Left ventricle myocardium superior (tissue), 1 donor: ENCODE data around the gene IFNA17. TPM values are rescaled to one million over a fixed set of nuclear protein-coding genes. Genes with fewer than 3 reads are reported as not detected.
A peak's percentile ranks its signal among the peaks of the same experiment; 100 is the strongest.
"Not testable (repeated sequence)": the region's sequence is repeated elsewhere in the genome, so short reads cannot be mapped to it uniquely, and the experiment has no call there.

Experiments
- ATAC-seq: fragments of 200-7000 bp; cut with Tn5 transposase; one replicate; pipeline ENCODE4 v1.9.1; 2020; ENCODE audit warnings: mild to moderate bottlenecking, moderate library complexity
- DNase-seq: peaks from one replicate; pipeline ENCODE4 v3.0.0-alpha.2; 2020
- intact Hi-C: fragments of 100-400 bp; cut with micrococcal nuclease; formaldehyde crosslinking; loops from one replicate; pipeline ENCODE4 v1.11.0; 2022
- total RNA-seq: library from RNA; stranded (reverse); fragmentation: NEBNext Ultra II Directional; extraction: Animal tissue kit (Norgen Biotek cat#: 25700); gene quantifications from one replicate; pipeline ENCODE4 v1.2.1, GENCODE V29; 2021
- donor health status: DM: no; HTN: yes; CAD: no; lungs with severe emphysema.

Gene IFNA17
- total RNA-seq, 1 donor from 2014 or later, result not detected

DNA sequence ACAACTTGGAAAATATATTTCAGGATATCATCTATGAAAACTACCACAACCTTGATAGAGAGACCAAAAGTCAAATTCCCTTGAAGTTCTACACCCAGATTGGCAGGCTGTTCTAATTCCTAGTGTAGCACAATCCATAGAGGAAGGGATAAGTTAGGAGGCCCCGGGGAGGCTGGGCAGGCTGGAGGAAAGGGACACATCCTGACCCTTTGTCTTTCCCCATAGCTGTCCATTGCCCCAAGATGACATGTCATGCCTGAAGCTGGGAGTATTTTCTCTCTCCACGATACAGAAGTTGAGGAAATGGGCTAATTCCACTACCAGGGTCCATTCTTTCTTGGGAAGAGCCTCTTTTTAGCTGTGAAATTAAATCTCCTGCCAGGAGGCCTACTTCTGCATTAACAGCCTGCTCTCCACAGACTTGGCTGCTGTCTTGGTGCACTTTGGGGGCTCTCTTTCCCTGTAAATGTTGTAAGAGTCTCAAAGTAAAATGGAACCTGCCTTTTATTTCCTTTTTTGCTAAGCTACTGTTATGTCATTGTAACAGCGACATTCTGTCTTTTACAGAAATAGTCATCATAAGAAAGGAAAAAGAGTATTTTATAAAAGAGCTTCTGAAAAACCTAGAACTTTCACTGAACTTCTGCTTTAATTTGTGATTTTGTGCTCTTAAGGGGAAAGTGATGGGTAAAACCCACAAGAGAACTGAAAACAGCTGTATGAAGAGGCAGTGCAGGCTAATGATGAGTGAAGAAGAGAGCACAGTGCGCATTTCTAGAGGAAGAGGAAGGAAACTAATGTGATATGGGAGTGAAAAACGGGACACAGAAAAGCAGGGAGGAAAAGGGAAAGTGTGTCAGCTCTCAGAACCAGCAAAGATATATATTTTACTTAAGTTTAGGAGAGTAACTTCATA lies 14.4 kb downstream of the IFNA17 start:
- DNase-seq, ATAC-seq, intact Hi-C loops: not testable (repeated sequence)

GRCh38 chr9:21212160-21212559 lies 15.9 kb downstream of the IFNA17 start:
- DNase-seq, intact Hi-C loops, ATAC-seq: not testable (repeated sequence)

- intact Hi-C loops, DNase-seq, ATAC-seq: not testable (repeated sequence)
These were observed 17.2 kb downstream of the IFNA17 start for GRCh38 chr9:21210782-21211181.

DNA sequence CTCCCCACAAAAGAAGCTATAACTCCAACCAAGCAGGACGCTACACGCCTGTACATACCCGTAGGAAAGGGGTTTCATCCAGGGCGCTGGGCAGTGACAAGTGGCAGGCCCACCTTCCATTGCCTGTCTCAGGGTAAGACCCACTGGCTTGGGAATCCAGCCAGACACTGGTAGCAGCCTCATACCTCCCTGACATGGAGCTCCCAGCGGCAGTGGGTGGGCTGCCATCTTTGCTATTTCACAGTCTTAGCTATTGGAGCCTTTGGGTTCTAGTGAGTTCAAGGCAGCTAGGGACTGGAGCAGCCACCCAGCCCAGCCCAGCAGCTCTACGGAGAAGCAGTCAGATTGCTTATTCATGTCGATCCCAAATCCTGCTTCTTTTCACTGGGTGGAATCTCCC lies 17.7 kb downstream of the IFNA17 start:
- ATAC-seq (no peak), DNase-seq (no peak)
- intact Hi-C loops, result no loop called here

DNA sequence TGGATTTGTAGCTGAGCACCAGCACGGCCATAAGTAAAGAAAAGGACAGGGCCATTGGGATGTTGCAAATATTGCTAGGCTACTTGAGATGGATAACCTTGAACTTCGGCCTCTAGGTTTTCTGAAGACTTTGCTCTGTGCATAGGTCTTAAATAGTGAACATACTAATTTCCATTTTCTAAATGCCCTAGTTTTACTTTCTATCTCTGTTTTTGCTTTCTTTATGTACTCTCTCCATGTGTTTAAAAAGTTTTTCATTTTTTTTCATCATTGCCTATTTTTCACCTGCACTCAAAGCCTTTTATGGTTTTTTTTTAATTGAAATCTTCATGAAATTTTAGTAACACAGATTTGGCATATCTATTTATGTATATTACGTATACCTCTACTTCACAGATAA lies 21.0 kb downstream of the IFNA17 start, which contains the start of gene IFNA10:
TSS of gene IFNA10 (minus strand) at position 101 of the 400 bp plus-strand sequence. CDS start at position 55, 46 bp downstream.
- DNase-seq, intact Hi-C loops, ATAC-seq: not testable (repeated sequence)

DNA sequence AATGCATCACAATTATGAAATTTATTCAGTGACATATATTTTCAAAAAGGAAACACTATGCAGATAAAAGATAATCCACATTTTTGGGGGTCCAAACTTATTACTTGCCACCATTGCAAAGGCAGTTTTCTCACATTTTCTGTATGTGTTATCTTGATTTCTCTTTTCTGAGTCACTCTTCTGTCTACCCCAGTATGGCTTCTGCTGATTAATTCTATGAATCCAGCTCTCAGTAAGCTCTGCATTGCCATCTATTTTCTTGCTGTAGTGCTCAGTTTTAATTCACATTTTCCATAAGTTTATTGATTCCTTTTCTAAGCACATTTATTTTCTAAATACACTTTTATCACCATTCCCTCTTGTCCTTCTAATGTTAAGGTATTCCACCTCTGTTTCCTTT lies 22.8 kb downstream of the IFNA17 start:
- ATAC-seq (no peak), DNase-seq (no peak)
- intact Hi-C loops, result no loop called here

- intact Hi-C loops, DNase-seq, ATAC-seq: not testable (repeated sequence)
These were observed 25.9 kb downstream of the IFNA17 start, which contains the start of gene IFNA7 for GRCh38 chr9:21202105-21202504. IFNA7 (minus strand) TSS chr9:21202205; CDS start chr9:21202165, 40 bp downstream.

- DNase-seq, intact Hi-C loops: not testable (repeated sequence)
- ATAC-seq, result peak; percentile 73
These were observed 32.9 kb downstream of the IFNA17 start for GRCh38 chr9:21194867-21195776.

GRCh38 chr9:21187487-21187886 lies 40.5 kb downstream of the IFNA17 start, which contains the start of gene IFNA4:
IFNA4 (minus strand) TSS chr9:21187587; CDS start chr9:21187531, 56 bp downstream.
- intact Hi-C loops, ATAC-seq, DNase-seq: not testable (repeated sequence)

DNA sequence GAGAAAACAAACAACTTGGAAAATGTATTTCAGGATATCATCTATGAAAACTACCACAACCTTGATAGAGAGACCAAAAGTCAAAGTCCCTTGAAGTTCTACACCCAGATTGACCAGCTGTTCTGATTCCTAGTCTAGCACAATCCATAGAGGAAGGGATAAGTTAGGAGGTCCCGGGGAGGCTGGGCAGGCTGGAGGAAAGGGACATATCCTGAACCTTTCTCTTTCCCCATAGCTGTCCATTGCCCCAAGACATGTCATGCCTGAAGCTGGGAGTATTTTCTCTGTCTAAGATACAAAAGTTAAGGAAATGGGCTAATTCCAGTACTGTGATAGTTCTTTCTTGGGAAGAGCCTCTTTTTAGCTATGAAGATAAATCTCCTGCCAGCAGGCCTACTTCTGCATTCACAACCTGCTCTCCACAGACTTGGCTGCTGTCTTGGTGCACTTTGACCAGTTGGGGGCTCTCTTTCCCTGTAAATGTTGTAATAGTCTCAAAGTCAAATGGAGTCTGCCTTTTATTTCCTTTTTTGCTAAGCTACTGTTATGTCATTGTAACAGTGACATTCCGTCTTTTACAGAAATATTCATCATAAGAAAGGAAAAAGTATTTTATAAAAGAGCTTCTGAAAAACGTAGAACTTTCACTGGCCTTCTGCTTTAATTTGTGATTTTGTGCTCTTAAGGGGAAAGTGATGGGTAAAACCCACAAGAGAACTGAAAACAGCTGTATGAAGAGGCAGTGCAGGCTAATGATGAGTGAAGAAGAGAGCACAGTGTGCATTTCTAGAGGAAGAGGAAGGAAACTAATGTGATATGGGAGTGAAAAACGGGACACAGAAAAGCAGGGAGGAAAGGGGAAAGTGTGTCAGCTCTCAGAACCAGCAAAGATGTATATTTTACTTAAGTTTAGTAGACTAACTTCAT lies 44.9 kb downstream of the IFNA17 start:
- intact Hi-C loops, DNase-seq: not testable (repeated sequence)
- peak; percentile 40 for ATAC-seq

Other genes starting within 250 kb of the IFNA17 start
- gene HACD4, start 196.6 kb downstream of the IFNA17 start, total RNA-seq, result 0.89 TPM
- not detected for gene IFNB1, start 150.3 kb downstream of the IFNA17 start, total RNA-seq
- not detected for gene IFNW1, start 86.4 kb downstream of the IFNA17 start, total RNA-seq
- gene IFNA21, start 61.6 kb downstream of the IFNA17 start, total RNA-seq, result not detected
- gene IFNA4, start 40.6 kb downstream of the IFNA17 start, total RNA-seq, result not detected
- gene IFNA7, start 26.0 kb downstream of the IFNA17 start, total RNA-seq, result not detected
- not detected for gene IFNA10, start 21.1 kb downstream of the IFNA17 start, total RNA-seq
- not detected for gene IFNA16, start 10.9 kb downstream of the IFNA17 start, total RNA-seq
- not detected for gene IFNA14, start 11.8 kb upstream of the IFNA17 start, total RNA-seq
- not detected for gene IFNA5, start 77.1 kb upstream of the IFNA17 start, total RNA-seq
- 11.2 TPM for gene KLHL9, start 107.2 kb upstream of the IFNA17 start, total RNA-seq
- gene IFNA6, start 122.7 kb upstream of the IFNA17 start, total RNA-seq, result not detected
- gene IFNA13, start 139.8 kb upstream of the IFNA17 start, total RNA-seq, result not detected
- gene IFNA2, start 157.2 kb upstream of the IFNA17 start, total RNA-seq, result not detected
- gene IFNA8, start 180.9 kb upstream of the IFNA17 start, total RNA-seq, result not detected
- not detected for gene IFNA1, start 212.2 kb upstream of the IFNA17 start, total RNA-seq